BLaER1 treated with 17β-estradiol and CSF1 and Interleukin-3, amounts not matched to agents 10 nM and 100 nM (cell line): Measurements from ENCODE around the gene PPP2R2B.

ENCODE experiments used
- H3K27ac ChIP-seq, 11 experiments: shearing (Covaris generic); formaldehyde crosslinking; 2 replicates each; pipeline ENCODE4 v1.8.1; 2022
- H3K27me3 ChIP-seq, 11 experiments: shearing (Covaris generic); formaldehyde crosslinking; 2 replicates each; pipeline ENCODE4 v1.8.1; 2022
- H3K36me3 ChIP-seq, 11 experiments: shearing (Covaris generic); formaldehyde crosslinking; 2 replicates each; pipeline ENCODE4 v1.8.1; 2022
- H3K4me1 ChIP-seq, 10 experiments: shearing (Covaris generic); formaldehyde crosslinking; 2 replicates each; pipeline ENCODE4 v1.8.1; 2022
- H3K4me2 ChIP-seq, 11 experiments: shearing (Covaris generic); formaldehyde crosslinking; 2 replicates each; pipeline ENCODE4 v1.8.1; 2022
- H3K4me3 ChIP-seq, 10 experiments: shearing (Covaris generic); formaldehyde crosslinking; 2 replicates each; pipeline ENCODE4 v1.8.1; 2022
- H3K9ac ChIP-seq, 11 experiments: shearing (Covaris generic); formaldehyde crosslinking; 2 replicates each; pipeline ENCODE4 v1.8.1; 2022
- H3K9me3 ChIP-seq, 11 experiments: shearing (Covaris generic); formaldehyde crosslinking; replicated peaks in 1 of 11; 2 replicates each; pipeline ENCODE4 v1.8.1; 2022
- H4K20me1 ChIP-seq, 11 experiments: shearing (Covaris generic); formaldehyde crosslinking; 2 replicates each; pipeline ENCODE4 v1.8.1; 2022
- Cebpa-rat ChIP-seq, 11 experiments: shearing (Covaris generic); IDR thresholded peaks; 2 replicates each; pipeline ENCODE4 v1.8.1; 2022

The PPP2R2B gene

DNA sequence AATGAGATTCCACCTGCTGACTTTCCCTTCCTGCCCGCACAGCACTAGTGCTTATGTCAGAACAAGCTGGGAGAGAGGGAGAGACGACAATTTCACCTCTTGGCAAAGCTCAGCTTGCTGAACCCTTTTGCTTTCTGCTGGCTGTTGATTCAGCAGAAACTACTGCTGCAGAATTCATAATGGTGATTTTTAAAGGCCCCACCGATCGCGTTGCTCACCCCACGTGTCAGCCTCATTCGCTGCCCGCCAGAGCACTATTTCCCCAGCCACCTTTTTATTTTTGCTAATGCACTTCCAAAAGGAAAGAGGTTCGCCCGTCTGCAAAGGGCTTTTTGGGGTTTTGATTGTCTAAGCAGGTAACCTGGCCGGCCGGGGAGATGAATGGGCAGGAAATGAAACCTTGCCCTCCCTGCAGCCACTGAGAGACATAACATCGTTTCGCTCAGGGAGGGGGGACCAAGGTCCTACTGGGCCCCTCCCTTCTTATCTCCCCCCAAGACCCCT, 1.3 kb downstream of the PPP2R2B start:
- no peak overlapping the region for H3K9ac ChIP-seq
- peaks cover 0 to 6% (median 0%) of the 10 kb centered on the region in 11 experiments; a peak in 3 of 22 replicates for H3K9me3 ChIP-seq
- H3K4me3 ChIP-seq = peak overlapping the region; percentile 39 to 67 (median 54); a peak in 17 of 20 replicates
- peaks cover 31 to 50% (median 39%) of the 10 kb centered on the region in 11 experiments for H3K27me3 ChIP-seq
- peak overlapping the region; percentile 73 to 85 (median 81) for H3K4me2 ChIP-seq
- no peaks in the 10 kb centered on the region for H4K20me1 ChIP-seq
- TF ChIP-seq Cebpa-rat (IDR thresholded peaks at IDR 0.05) = no peak
- no peaks in the 10 kb centered on the region for H3K36me3 ChIP-seq
- H3K4me1 ChIP-seq = peaks cover 0 to 16% (median 6%) of the 10 kb centered on the region in 10 experiments; a peak in 8 of 20 replicates
- H3K27ac ChIP-seq = no peak overlapping the region

DNA sequence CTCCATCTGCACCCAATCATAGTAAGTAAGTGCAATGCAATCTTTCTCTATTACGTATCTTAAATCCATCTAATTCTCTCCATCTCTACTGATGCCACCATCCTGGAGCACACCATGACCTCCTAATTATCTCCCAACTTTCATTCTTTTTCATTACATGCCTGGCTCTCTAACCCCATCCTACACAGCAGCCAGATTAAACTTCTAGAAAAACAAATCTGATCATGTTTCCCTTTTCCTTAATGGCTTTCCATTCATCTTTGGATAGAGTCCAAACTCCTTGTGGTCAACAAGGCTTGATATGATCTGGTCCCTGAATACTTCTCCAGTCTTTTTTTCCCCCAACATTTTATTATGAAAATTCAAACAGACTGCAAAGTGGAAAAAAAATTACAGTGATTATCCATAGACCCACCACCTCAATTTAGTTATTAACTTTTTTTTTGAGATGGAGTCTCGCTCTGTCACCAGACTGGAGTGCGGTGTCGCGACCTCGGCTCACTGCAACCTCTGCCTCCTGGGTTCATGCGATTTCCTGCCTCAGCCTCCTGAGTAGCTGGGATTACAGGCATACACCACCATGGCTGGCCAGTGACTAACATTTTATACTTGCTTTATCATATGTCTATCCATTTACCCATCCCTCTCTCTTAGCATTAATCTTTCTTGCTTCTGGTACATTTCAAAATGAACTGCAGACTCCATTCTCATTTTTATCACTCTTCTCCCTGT, 5.2 kb downstream of the PPP2R2B start:
- H3K4me3 ChIP-seq = no peak overlapping the region
- H3K36me3 ChIP-seq = no peaks in the 10 kb centered on the region
- no peak overlapping the region for H3K4me2 ChIP-seq
- TF ChIP-seq Cebpa-rat (IDR thresholded peaks at IDR 0.05) = no peak
- no peak overlapping the region for H3K27ac ChIP-seq
- H3K9me3 ChIP-seq = peaks cover 0 to 6% (median 0%) of the 10 kb centered on the region in 11 experiments; a peak in 2 of 22 replicates
- no peaks in the 10 kb centered on the region for H4K20me1 ChIP-seq
- peaks cover 14 to 27% (median 18%) of the 10 kb centered on the region in 11 experiments for H3K27me3 ChIP-seq
- peaks cover 0 to 11% (median 6%) of the 10 kb centered on the region in 10 experiments; a peak in 7 of 20 replicates for H3K4me1 ChIP-seq
- H3K9ac ChIP-seq = no peak overlapping the region

DNA sequence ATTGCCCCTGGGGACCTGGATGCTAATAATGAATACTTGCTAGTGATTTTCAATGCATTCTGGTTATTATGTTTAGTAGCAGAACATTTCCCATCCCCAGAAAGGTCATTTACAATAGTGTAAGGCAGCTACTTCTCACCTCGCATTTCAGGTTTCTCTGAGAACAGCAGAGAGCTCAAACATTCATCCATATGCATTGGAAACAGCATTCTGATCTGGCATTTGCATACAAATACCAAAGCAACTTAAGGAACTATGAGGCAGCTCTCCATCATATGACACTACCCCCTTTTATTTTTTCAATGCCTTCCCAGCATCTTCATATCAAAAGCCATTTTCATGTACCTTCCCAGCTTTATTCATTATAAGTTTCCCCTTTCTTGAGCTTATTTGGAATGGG, 6.4 kb downstream of the PPP2R2B start:
- H3K4me1 ChIP-seq = peaks cover 0 to 3% (median 0%) of the 10 kb centered on the region in 10 experiments; a peak in 1 of 20 replicates
- H3K27ac ChIP-seq = no peak overlapping the region
- no peak overlapping the region for H3K9ac ChIP-seq
- no peak for TF ChIP-seq Cebpa-rat (IDR thresholded peaks at IDR 0.05)
- no peaks in the 10 kb centered on the region; a peak in 1 of 22 replicates for H3K9me3 ChIP-seq
- peaks cover 3 to 16% (median 7%) of the 10 kb centered on the region in 11 experiments; a peak in 21 of 22 replicates for H3K27me3 ChIP-seq
- no peak overlapping the region for H3K4me2 ChIP-seq
- no peaks in the 10 kb centered on the region for H4K20me1 ChIP-seq
- no peak overlapping the region for H3K4me3 ChIP-seq
- H3K36me3 ChIP-seq = no peaks in the 10 kb centered on the region

DNA sequence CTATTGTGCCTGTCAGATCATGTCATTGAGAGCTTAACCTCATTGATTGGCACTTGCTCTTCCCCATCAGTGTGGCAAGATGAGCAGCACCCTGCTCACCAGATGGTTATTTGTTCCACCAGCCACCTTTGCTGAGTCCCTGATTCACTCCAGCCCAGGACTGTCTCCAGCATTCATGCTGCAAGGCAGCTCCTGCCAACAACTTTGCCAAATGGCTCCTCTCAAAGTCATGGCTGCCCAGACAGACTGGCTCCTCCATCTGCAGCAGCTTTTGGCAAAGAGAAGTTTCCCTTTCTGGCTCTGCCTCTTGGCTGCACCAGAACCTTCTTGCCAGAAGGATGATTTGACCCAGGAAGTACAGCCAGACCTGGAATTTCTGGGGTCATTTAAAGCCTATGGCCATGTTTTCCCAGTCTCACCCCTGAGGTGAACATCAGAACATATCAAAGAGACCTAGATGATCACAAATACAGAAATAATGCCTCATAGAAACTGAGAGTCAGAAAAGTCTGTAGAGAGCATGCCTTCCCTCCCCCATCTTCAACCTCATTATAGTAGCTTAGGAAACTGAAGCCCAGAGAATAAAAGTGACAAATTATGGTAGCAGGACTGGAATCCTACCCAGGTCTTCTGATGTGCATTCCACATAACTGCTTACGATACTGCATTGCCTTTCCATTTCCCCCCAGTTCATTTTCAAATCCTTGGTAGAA, 10.4 kb downstream of the PPP2R2B start:
- no peak overlapping the region for H3K9ac ChIP-seq
- H3K4me1 ChIP-seq = no peaks in the 10 kb centered on the region
- no peak overlapping the region for H3K4me2 ChIP-seq
- no peaks in the 10 kb centered on the region for H3K9me3 ChIP-seq
- no peak for TF ChIP-seq Cebpa-rat (IDR thresholded peaks at IDR 0.05)
- H4K20me1 ChIP-seq = no peaks in the 10 kb centered on the region
- no peak overlapping the region for H3K27ac ChIP-seq
- no peak overlapping the region for H3K4me3 ChIP-seq
- no peaks in the 10 kb centered on the region for H3K27me3 ChIP-seq
- H3K36me3 ChIP-seq = no peaks in the 10 kb centered on the region

DNA sequence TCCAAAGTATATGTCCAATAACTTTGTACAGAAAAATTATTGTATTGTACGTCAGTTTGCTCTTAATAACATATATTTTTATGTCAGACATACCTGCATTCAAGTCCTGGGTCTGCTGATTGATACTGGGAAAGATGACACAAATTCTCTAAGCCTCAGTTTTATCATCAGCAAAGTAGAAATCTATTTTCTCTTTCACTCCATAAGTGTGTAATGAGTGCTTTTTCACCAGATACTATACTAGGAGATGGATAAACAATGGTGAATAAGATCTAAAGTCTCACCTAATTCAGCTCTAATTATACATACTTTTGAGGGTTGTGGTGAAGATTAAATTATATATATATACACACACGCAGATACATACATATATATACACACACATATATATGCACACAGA, 12.3 kb downstream of the PPP2R2B start:
- Histone ChIP-seq H3K27ac (no peak overlapping the region), H4K20me1 (no peaks in the 10 kb centered on the region), H3K4me3 (no peak overlapping the region), H3K4me1 (no peaks in the 10 kb centered on the region), H3K9me3 (no peaks in the 10 kb centered on the region), H3K4me2 (no peak overlapping the region), H3K9ac (no peak overlapping the region), H3K27me3 (no peaks in the 10 kb centered on the region), H3K36me3 (no peaks in the 10 kb centered on the region)
- no peak for TF ChIP-seq Cebpa-rat (IDR thresholded peaks at IDR 0.05)

DNA sequence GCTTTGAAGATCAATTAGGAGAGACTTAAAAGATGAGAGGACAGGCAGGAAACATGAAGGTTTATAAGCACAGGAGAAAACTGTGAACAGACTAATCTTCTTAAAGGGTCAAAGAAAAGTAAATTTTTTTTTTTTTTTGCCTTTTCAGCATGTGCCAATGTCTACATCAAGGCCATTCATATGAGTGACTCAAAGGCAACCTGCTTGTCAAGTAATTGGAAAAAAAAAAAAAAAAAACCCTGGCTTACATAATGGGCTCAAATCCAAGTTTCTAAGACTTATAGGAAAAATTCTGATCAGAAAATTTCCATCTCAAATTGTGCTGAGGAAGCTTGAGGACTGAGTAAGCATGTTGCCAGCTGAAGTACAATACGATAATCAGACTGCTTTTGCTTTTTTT, 15.9 kb downstream of the PPP2R2B start:
- no peak for TF ChIP-seq Cebpa-rat (IDR thresholded peaks at IDR 0.05)
- Histone ChIP-seq H3K27ac (no peak overlapping the region), H3K4me1 (0 out of 20 replicates have a peak, but pooled peaks cover 0 to 3% (median 0%) of the 10 kb centered on the region in 10 experiments), H3K27me3 (no peaks in the 10 kb centered on the region), H3K4me2 (no peak overlapping the region), H3K36me3 (no peaks in the 10 kb centered on the region), H3K9ac (no peak overlapping the region), H3K4me3 (no peak overlapping the region), H4K20me1 (no peaks in the 10 kb centered on the region), H3K9me3 (no peaks in the 10 kb centered on the region)

DNA sequence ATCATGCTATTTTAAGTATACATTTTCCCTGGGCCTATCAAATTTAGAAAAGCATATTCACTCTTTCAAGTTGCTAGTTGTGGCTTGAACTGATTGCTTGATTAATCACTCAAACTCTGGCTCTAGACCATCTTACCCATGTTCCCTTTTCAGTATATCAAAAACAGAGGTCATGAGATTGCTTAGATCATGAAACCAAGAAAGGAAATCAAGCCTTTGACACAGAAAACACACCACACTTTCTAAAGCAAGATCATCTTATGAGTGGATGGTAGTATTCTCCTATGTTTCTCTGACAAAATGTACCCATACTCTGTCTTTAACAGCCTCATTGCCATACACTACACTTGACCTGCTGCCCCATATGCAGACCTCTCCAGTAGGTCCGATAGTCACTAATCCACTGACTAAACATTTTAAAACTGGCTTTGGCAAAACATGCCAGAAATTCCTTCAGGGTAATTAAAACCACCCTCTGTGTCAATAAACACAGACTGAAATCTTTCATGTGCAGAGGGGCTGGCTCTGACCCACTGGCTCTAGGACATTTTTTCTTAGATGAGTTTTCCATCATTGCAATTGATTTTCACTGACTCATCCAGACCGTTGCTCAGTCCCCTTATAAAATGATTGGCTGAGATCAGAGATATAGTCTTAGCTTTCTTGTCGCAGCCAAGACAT, 18.2 kb downstream of the PPP2R2B start:
- no peak for TF ChIP-seq Cebpa-rat (IDR thresholded peaks at IDR 0.05)
- no peaks in the 10 kb centered on the region for H4K20me1 ChIP-seq
- no peak overlapping the region for H3K4me3 ChIP-seq
- no peak overlapping the region for H3K9ac ChIP-seq
- no peaks in the 10 kb centered on the region for H3K27me3 ChIP-seq
- no peaks in the 10 kb centered on the region for H3K36me3 ChIP-seq
- H3K9me3 ChIP-seq = no peaks in the 10 kb centered on the region
- H3K27ac ChIP-seq = no peak overlapping the region
- H3K4me2 ChIP-seq = no peak overlapping the region
- H3K4me1 ChIP-seq = 0 out of 20 replicates have a peak, but pooled peaks cover 0 to 3% (median 0%) of the 10 kb centered on the region in 10 experiments

DNA sequence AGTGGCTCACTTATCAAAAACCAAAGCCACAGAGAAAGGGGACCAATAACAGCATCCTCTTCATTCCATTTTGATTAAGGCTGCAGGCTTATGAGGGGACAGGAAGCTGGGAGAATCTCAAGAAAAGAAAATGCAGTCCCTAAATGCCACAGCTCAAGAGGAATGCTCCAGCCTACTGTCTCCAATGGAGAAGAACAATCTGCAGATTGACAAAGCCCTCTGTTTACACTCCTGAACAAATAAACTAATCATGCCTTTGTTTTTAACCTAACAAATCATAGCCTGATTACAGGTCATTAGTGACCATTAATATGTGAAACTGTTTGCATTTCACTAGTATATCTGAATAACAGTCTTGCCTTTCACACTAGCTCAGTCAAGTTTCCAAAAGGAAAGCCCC, 26.5 kb downstream of the PPP2R2B start:
- Histone ChIP-seq H3K4me3 (no peak overlapping the region), H3K4me2 (no peak overlapping the region), H3K9ac (no peak overlapping the region), H3K27me3 (no peaks in the 10 kb centered on the region), H4K20me1 (no peaks in the 10 kb centered on the region), H3K9me3 (no peaks in the 10 kb centered on the region), H3K36me3 (no peaks in the 10 kb centered on the region), H3K4me1 (no peaks in the 10 kb centered on the region), H3K27ac (no peak overlapping the region)
- no peak for TF ChIP-seq Cebpa-rat (IDR thresholded peaks at IDR 0.05)

DNA sequence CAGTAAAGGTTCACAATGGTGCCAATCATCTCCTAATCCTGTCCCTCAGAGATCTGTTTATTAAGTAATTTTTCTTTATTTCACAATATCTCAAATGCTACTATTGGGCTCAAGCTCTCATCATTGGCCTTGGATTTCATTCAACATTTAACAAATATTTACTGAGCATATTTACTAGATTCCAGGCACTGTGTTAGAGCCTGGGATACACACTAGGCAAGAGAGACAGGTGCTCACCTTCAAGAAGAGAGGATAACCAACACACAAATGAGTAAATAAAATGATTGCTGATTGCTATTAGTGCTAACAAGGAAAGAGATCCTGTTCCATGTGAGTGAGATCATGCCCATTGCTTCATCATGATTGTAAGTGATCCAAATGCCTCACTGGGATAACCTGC, 27.4 kb downstream of the PPP2R2B start:
- Histone ChIP-seq H3K4me3 (no peak overlapping the region), H3K4me2 (no peak overlapping the region), H3K9ac (no peak overlapping the region), H3K36me3 (no peaks in the 10 kb centered on the region), H3K9me3 (no peaks in the 10 kb centered on the region), H3K27ac (no peak overlapping the region), H3K4me1 (no peaks in the 10 kb centered on the region), H3K27me3 (no peaks in the 10 kb centered on the region), H4K20me1 (no peaks in the 10 kb centered on the region)
- TF ChIP-seq Cebpa-rat (IDR thresholded peaks at IDR 0.05) = no peak
